Fibroblast of upper back skin (primary cell): ENCODE data around the gene SAMD8.
"Not testable (repeated sequence)": the region's sequence is repeated elsewhere in the genome, so short reads cannot be mapped to it uniquely, and the experiment has no call there.

Experiments
- DNase-seq: peaks from one replicate; pipeline ENCODE4 v3.0.0-alpha.2; 2013

Gene SAMD8

DNA sequence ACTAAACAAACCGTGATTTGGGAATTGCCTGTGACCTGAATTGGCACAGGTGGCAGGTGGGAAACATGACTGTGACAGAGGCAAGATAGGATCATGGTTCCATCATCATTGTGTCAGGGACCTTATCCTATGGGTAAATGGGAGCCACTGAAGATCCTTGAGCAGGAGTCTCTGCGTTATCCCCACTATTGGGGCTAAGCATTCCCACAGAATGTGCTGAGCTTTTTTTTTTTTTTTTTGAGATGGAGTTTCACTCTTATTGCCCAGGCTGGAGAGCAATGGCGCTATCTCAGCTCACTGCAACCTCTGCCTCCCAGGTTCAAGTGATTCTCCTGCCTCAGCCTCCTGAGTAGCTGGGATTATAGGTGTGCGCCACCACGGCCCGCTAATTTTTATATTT lies 88.5 kb downstream of the SAMD8 start:
- not testable (repeated sequence) for DNase-seq

DNA sequence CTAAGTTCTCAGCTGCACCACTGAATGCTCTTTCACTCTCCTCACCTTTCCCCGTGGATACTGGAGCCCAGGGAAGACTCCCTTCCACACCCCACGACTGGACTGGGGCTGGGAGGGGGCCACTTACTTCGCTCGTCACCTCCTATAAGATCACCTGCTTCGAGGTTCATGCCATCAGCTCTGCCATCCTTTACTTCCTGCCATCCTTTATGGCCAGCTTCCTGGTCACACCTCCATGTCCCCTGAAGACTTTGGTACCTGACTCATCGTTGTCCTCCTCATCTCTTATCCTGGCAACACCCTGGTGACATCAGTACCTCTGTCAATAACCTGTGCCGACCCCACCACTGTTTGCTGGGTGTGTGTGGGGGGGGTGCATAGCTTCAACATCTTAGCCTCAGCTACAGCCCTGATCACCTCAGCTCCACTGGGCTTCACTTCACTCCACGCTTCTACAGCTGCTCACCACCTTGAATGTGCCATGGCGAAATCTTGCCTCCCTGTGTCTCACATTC lies 90.4 kb downstream of the SAMD8 start:
- no peak for DNase-seq

DNA sequence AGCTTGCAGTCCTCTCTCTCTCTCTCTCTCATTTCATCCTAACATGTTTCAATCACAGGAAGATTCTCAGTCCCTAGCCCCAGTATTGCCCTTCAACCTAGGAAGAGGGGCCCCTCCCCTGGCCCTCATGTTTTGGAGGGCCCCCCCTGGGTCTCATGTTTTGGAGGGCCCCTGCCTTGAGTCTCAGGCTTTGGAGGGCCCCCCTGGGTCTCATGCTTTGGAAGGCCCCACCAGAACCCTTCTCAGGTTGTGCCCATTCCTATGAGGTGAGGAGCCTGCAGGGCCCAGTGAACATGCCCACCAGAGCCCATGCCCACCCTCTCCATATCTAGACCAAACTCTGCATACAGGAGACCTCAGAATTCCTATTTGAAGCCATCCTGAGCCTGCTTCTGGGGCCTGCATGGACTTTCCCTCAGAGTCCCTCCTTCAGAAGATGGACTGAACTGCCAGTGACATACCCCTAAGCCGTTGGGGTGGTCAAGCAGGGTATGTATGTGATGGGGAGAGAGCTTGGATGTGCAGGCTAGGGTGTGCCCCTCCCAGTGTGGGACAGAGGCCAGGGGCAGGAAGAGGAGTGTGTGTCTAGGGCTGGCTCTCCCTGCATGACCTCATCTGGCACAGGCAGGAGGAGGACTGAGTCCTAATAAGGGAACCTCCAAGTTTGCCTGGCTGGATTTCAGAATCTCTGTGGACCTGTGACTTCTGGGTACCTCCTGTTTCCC lies 91.0 kb downstream of the SAMD8 start:
- DNase-seq, result peak; percentile 69

DNA sequence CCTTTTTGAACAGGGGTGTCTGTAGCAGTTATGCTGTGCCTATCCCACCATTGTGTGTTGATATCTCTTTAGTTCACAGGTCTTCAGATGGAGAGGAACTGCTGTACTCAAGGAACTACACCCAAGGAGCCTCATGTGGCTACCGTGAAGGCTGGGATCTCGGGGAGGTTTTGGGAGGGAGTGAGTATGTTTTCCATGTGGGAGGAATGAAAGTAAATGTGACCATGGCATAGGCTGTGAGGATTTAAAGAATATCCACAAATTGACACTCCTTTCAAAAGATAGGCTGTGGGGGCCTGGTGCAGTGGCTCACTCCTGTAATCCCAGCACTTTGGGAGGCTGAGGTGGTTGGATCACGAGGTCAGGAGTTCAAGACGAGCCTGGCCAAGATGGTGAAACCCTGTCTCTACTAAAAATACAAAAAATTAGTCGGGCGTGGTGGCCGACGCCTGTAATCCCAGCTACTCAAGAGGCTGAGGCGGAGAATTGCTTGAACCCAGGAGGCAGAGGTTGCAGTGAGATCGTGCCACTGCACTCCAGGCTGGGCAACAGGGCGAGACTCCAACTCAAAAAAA lies 91.7 kb downstream of the SAMD8 start:
- DNase-seq, result not testable (repeated sequence)

DNA sequence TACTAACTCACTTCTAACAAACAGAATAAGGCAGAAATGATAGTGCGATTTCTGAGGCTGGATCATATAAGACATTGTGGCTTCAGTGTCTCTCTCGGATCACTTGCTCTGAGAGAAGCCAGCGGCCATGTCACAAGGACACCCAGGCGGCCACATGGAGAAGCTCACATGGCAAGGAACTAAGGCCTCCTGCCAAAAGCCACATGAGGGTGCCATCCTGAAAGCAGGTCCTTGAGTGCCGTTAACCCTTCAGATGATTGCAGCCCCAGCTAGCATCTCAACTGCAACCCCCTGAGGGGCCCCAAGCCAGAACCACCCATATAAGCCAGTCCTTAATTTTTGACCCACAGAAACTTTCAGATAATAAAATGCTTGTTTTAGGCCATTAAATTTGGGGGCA lies 92.3 kb downstream of the SAMD8 start:
- no peak for DNase-seq

DNA sequence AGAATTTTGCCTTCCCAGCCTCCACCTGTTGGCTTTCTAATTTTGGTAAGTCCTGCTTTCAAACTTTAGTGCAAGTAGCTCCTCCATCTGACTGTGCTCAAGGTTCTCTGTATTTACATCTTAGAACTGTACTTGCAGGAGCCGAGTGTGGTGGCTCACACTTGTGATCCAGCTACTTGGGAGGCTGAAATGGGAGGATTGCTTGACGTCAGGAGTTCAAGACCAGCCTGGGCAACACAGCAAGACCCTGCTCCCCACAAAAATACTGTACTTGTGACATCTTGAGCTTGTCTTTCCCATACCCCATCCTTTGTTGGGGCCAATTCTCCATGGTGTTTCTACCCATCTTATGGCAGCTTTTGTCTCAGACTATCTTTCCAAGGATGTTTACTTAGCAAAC lies 94.5 kb downstream of the SAMD8 start:
- DNase-seq, result no peak

DNA sequence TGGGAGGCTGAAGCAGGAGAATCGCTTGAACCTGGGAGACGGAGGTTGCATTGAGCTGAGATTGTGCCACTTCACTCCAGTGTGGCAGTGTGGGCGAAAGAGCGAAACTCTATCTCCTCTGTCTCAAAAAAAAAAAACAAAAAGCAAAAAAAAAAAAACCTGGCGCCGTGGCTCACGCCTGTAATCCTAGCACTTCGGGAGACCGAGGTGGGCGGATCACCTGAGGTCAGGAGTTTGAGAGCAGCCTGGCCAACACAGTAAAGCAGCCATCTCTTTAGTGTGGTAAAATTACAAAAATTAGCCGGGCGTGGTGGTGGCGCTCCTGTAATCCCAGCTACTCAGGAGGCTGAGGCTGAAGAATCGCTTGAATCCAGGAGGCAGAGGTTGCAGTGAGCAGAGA lies 95.2 kb downstream of the SAMD8 start:
- DNase-seq, result not testable (repeated sequence)

DNA sequence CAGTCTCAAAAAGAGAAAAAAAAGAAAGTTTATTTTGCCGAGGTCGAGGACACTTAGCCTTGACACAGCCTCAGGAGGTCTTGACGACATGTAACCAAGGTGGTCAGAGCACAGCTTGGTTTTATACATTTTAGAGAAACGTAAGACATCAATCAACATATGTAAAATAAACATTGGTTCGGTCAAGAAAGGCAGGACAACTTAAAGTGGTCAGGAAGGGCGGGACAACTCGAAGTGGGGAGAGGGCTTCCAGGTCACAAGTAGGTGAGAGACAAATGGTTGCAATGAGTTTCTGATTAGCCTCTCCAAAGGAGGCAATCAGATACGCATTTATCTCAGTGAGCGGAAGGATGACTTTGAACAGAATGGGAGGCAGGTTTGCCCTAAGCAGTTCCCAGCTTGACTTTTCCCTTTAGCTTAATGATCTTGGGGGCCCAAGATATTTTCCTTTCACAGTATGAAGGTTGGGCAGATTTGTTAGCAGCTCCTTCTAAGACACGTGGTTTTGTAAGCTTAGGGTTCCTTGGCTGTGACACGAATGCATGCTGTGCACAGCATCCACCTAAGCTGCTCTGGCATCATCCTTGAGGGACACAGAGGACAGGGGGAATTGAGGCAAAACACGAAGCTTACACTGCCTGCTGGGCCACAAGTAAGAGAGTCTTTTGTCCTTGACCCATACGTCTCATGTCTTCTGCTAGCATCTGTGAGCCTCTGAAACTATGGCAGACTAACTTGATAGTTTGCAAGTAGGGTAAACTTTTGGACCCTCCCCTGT lies 95.8 kb downstream of the SAMD8 start:
- DNase-seq, result no peak

DNA sequence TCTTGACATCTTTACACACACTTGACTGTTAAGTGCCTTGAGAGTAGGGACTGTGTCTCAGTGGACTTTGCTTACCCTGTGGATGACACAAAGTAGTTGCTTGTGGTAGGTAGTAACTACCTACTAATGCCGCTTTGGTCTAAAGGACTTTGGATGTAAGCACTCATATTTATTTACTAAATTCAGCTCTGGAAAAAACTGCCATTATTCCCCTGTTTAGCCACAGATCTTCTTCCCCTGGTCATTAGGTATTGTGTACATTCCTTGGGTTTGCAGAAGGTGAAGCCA lies 96.3 kb downstream of the SAMD8 start:
- DNase-seq, result no peak

DNA sequence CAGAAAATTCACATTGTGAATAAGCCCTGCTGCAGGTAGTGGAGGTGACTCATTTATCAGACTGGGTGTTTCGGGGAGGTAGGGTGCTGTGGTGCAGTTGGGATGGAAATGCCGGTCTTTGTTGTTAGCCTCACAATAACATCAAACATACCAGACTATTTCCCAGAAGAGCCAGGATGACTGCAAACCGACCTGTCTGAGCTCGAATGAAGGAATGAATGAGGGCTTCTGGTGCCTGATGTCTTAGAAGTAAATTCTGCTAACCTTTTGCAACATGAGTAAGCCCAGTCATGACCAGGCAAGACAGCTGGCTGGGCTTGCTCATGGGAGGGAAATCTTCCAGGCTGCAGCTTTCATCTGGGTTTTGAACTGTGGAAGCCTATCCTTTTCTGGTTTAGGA lies 96.7 kb downstream of the SAMD8 start:
- peak; percentile 79 for DNase-seq

DNA sequence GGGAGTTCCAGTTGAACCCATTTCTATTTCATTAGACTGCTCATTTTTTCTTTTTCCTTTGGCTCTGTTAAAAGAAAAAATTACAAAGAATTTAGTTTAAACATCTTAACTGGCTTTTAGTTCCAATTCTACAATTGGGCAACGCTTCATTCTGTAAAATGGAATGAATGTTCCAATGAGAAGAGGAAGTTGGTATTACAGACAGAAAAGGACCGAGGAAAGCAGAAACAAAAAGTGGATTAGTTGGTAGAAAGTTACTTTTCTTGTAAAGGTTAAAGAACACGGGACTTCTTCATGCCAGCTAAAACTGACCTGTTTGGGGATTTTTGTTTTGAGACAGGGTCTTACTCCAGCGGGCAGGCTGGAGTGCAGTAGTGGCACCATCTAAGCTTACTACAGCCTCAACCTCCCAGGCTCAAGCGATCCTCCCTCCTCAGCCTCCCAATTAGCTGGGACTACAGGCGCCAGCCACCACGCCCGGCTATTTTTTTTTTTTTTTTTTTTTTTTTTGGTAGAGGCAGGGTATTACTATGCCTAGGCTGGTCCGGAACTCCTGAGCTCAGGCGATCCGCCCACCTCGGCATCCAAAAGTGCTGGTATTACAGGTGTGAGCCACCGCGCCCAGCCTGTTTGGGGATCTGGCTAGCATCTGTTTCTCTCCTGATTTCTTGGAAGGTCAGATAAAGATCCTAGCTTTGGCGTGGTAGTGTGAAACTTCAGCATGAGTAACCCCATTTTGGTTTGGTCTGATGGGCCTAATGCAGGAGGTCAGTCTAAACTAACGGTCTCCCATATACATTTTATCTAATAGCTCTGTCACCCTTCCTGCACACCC lies 97.8 kb downstream of the SAMD8 start:
- no peak for DNase-seq

DNA sequence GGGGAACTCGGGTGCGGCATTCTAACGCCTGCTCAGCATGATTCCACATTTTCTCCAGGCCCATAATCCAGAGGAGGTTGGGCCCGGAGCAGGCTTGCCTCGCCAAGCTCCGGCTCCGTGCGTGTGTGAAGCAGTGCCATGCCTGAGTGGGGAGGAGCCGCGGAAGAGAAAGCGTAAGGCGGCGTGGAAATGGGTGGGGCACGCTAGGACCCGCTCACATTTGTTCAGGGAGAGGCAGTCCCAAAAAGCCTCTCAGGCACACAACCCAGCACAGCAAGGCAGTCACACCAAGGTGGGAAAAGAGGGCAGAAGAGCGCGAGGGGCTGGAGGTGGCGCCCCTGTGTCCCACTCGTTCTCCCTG lies 98.4 kb downstream of the SAMD8 start:
- peak; percentile 81 for DNase-seq

DNA sequence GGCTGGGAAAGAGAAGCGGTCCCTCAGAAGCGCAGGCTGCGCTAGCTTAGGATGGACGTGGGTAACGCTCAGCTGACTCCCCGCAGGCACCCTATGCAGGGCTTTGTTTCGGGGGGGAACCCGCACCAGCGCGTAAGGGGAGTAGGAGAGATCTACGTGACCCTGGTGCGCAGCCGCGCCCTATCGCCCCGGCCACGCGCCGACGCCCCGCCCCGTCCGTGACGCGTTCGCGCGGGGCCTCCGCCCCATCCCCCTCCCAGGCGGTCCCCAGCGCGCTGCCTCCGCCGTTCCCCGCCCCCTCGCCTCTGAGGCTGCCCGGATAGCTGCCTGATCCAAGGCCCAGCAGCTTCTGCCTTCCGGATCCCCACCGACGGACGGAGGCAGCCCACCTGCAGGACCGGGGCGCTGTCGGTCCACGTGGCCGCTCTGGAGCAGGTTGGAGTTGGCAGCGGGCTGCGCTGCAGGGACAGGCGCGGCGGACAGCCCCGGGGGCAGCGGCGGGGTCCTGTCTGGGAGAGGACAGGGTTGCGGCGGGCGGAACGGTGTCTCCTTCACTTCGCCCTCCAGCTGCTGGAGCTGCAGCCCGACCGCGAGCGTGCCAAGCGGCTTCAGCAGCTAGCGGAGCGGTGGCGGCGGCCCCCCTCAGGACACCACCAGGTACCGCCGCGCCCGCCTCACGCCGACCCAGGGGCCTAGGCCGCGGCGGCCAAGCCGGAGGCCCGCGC lies 99.0 kb downstream of the SAMD8 start, which contains the start of gene VDAC2:
Gene VDAC2, plus strand, starts transcription at position 515 of the 725 bp plus-strand sequence. CDS start 363 bp downstream, outside the sequence.
- DNase-seq, result peak; percentile 88

DNA sequence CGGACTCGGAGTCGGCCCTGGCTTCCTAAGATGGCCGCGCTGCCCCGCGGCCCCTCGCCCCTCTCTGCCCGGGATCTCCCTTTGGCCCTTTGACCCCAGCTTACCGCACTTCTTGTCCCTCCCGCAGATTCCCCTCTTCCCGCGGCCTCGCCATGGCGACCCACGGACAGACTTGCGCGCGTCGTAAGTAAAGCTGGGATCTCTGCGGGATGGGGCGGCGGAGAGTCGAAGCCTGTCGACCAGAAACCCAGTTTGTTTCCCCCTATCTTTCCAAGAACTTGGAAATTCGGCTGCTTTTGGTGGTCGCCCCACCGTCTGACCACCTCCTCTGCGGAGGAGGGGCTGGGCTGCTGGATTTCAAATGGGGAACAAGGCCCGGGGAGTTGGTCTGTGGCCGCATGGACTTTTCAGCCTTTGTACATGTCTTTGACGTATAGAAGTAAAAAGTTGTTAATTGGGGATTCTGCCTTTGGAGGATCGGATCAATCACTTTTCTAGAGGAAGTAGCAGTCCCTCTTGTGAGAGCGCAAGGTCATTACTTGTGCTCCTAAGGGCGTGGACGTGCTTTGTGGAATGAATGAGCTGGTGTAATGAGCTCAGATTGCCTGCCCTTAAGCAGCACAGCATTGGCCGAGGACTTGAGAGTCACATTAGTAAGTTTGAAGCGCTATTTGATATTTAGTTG lies 99.7 kb downstream of the SAMD8 start:
- DNase-seq, result peak; percentile 33

DNA sequence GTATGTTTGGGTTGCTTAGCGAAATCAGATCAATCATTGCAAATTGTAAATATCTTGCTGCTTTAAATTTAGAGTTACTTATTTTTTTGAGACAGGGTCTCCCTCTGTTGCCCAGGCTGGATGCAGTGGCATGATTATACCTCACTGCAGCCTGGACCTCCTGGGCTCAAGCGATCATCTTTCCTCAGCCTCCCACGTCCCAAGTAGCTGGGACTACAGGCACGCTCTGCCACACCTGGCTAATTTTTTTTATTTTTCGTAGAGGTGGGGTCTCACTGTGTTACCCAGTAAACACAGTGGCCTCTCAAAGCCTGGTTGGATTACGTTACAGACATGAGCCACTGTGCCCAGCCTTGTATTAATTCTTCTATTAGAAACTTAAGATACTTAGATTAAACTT lies 100.9 kb downstream of the SAMD8 start:
- no peak for DNase-seq

DNA sequence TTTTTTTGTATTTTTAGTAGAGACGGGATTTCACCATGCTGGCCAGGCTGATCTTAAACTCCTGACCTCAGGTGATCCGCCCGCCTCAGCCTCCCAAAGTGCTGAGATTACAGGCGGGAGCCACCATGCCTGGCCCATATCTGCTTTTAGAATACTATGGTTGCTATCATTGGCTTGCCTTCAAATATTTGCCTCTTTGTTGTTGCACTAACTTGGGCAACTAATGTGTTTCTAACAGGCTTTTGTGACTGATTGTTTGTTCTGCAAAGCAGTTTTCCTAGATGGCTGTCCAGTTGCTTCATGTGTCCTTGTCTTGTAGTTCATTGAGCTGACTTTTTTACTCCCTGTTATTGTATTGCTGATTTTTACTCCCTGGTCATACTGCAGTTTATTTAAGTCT lies 108.8 kb downstream of the SAMD8 start:
- DNase-seq, result no peak

DNA sequence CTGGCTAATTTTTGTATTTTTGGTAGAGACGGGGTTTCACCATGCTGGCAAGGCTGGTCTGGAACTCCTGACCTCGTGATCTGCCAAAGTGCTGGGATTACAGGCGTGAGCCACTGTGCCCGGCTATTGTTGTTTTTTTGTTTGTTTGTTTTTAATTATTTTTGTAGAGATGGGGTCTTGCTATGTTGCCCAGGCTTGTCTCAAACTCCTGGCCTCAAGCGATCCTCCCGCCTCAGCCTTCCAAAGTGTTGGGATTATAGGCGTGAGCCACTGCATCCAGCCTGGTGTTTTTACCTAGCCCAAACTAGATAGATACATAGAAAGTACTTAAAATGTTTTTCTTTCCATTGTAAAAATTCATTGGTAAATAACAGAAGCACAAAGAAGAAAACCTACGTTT lies 110.0 kb downstream of the SAMD8 start:
- DNase-seq, result not testable (repeated sequence)

DNA sequence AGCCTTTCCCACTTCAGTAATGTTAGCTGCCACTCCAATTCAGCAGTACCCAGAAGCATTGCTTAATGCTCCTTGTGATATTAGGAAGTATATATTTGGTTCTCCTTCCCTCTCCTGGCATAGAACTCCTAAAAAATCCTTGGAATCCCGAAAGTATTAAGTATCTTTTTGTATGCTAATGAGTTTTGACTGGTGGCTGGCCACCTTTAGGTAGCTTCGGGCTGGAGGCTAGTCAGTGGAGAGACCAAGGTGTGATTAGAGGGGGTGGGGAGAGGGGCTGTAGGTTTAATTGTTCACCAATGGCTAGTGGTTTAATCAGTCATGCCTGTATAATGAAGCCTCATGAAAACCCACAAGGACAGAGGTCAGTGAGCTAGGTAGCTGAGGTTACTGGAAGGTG lies 112.1 kb downstream of the SAMD8 start:
- DNase-seq, result no peak

DNA sequence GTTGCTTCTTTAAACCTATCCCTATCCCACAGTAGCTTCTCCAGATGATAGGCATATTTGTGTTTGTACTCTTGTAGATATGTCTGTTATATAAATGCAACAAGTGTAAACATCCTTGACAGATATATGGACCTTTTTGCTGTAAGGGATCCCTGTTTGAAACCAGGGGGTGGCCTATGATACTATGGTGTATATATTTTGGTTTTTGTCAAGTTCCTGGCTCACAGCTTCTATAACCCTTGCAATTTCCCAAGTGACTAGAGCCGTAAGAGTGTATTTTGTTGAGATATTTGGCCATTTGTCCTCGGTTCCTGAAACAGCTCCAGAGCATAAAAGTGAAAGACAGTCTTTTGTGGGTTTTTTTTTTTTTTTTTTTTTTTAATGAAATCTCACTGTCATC lies 114.6 kb downstream of the SAMD8 start:
- DNase-seq, result no peak

DNA sequence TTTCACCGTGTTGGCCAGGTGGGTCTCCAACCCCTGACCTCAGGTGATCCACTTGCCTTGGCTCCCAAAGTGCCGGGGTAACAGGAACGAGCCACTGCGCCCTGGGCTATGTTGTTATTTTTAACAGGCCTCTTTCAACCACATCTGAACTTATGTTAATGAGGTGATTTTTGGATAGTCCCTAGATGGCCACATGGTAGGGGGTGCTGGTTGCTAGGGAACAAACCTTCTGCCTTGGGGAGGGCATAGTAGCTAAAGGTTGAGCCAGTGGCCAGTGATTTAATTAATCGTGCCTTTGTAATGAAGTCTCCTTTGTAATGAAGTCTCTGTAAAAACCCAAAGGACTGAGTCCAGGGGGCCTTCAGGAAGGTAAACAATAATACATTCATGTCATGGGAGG lies 115.2 kb downstream of the SAMD8 start:
- no peak for DNase-seq

DNA sequence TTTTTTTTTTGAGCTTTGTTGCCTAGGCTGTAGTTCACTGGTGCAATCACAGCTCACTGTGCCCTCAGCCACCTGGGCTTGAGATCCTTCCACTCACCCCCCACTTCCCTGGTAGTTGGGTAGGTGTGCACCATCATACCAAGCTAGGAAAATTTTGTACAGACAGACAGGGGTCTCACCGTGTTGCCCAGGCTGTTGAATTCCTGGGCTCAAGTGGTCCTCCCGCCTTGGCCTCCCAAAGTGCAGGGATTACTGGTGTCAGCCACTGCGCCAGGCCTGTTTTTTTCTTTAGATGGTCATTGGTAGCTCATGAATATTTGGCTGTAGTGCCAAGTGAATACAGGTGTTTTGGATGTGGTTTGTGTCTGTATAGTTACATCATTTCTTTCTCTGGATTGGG lies 116.8 kb downstream of the SAMD8 start:
- DNase-seq, result no peak

DNA sequence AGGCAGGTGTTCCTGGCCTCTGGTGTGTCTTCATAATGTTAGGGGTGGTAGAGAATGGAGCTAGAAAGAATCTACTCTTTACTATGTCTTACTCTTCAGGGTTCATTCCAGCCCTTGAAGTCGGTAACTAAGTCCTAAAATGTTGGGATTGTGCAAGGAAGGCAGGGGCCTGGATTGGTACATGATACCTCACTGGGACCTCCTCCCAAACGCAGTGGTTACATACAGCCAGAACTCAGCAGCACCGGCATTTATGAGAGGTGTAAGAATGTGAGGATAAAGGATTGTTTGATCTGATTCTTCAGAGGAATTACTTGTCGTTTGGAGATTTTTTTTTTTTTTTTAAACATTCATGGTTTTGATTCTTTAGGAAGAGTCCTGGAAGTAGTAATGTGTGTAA lies 117.4 kb downstream of the SAMD8 start:
- DNase-seq, result no peak
